Measurements from ENCODE around the gene RAD51.

The RAD51 gene

GRCh38 chr15:40769274-40770146 is 74.5 kb downstream of the RAD51 start, which contains the start of gene C15orf62:
Gene C15orf62, plus strand, starts transcription at chr15:40769980. Its CDS starts 516 bp downstream, at chr15:40770496.
- H3K9me3 Mint-ChIP-seq = no peaks in the 10 kb centered on the region
- intact Hi-C loops (cut with micrococcal nuclease) = loop anchor here (5.0 to 10.0 kb wide), 2 partner anchors 38 to 205 kb away; partner anchors contain the start of genes CCDC32, DNAJC17, RPUSD2 and ZFYVE19
- H3K4me1 Mint-ChIP-seq (ENCODE audit: low read depth) = peaks cover 52% of the 10 kb centered on the region
- peak within 1 kb of the TSS; percentile 82 for H3K27ac Mint-ChIP-seq
- peak within 1 kb of the TSS; percentile 43 for H3K4me3 Mint-ChIP-seq
- H3K36me3 Mint-ChIP-seq (ENCODE audit: low read depth) = peaks cover 80% of the 10 kb centered on the region
- peaks cover 3% of the 10 kb centered on the region for H3K27me3 Mint-ChIP-seq

GRCh38 chr15:40770147-40770721 is 75.3 kb downstream of the RAD51 start:
- Mint-ChIP-seq H3K4me1 (ENCODE audit: low read depth) (peaks cover 45% of the 10 kb centered on the region), H3K4me3 (no peak overlapping the region), H3K36me3 (ENCODE audit: low read depth) (peaks cover 87% of the 10 kb centered on the region), H3K9me3 (no peaks in the 10 kb centered on the region), H3K27ac (peak overlapping the region; percentile 82), H3K27me3 (peaks cover 3% of the 10 kb centered on the region)
- intact Hi-C loops (cut with micrococcal nuclease) = no loop called here

- no peak overlapping the region for H3K4me3 Mint-ChIP-seq
- peaks cover 97% of the 10 kb centered on the region for H3K36me3 Mint-ChIP-seq (ENCODE audit: low read depth)
- peaks cover 37% of the 10 kb centered on the region for H3K4me1 Mint-ChIP-seq (ENCODE audit: low read depth)
- no peak overlapping the region for H3K27ac Mint-ChIP-seq
- no peaks in the 10 kb centered on the region for H3K9me3 Mint-ChIP-seq
- peaks cover 3% of the 10 kb centered on the region for H3K27me3 Mint-ChIP-seq
- intact Hi-C loops (cut with micrococcal nuclease) = no loop called here
These were observed 76.3 kb downstream of the RAD51 start for GRCh38 chr15:40771242-40771641.

- Mint-ChIP-seq H3K4me3 (no peak overlapping the region), H3K36me3 (ENCODE audit: low read depth) (peaks cover 97% of the 10 kb centered on the region), H3K27me3 (peaks cover 3% of the 10 kb centered on the region), H3K4me1 (ENCODE audit: low read depth) (peaks cover 45% of the 10 kb centered on the region), H3K27ac (no peak overlapping the region), H3K9me3 (no peaks in the 10 kb centered on the region)
- intact Hi-C loops (cut with micrococcal nuclease) = no loop called here
These were observed 77.0 kb downstream of the RAD51 start for GRCh38 chr15:40772014-40772413.

GRCh38 chr15:40773496-40773895 is 78.5 kb downstream of the RAD51 start:
- Mint-ChIP-seq H3K27ac (peak overlapping the region; percentile 18), H3K4me1 (ENCODE audit: low read depth) (peaks cover 43% of the 10 kb centered on the region), H3K27me3 (peaks cover 3% of the 10 kb centered on the region), H3K9me3 (no peaks in the 10 kb centered on the region), H3K4me3 (no peak overlapping the region), H3K36me3 (ENCODE audit: low read depth) (peaks cover 97% of the 10 kb centered on the region)
- intact Hi-C loops (cut with micrococcal nuclease) = no loop called here

GRCh38 chr15:40773902-40774301 is 78.9 kb downstream of the RAD51 start:
- Mint-ChIP-seq H3K4me3 (no peak overlapping the region), H3K36me3 (ENCODE audit: low read depth) (peaks cover 95% of the 10 kb centered on the region), H3K27ac (peak overlapping the region; percentile 18), H3K9me3 (no peaks in the 10 kb centered on the region), H3K27me3 (peaks cover 3% of the 10 kb centered on the region), H3K4me1 (ENCODE audit: low read depth) (peaks cover 39% of the 10 kb centered on the region)
- intact Hi-C loops (cut with micrococcal nuclease) = no loop called here

GRCh38 chr15:40775007-40775406 is 80.0 kb downstream of the RAD51 start:
- Mint-ChIP-seq H3K27ac (no peak overlapping the region), H3K9me3 (no peaks in the 10 kb centered on the region), H3K4me3 (no peak overlapping the region), H3K36me3 (ENCODE audit: low read depth) (peaks cover 99% of the 10 kb centered on the region), H3K27me3 (no peaks in the 10 kb centered on the region), H3K4me1 (ENCODE audit: low read depth) (peaks cover 28% of the 10 kb centered on the region)
- intact Hi-C loops (cut with micrococcal nuclease) = no loop called here

GRCh38 chr15:40775740-40776536 is 81.0 kb downstream of the RAD51 start:
- Mint-ChIP-seq H3K4me1 (ENCODE audit: low read depth) (peaks cover 18% of the 10 kb centered on the region), H3K27ac (peak overlapping the region; percentile 84), H3K27me3 (no peaks in the 10 kb centered on the region), H3K4me3 (no peak overlapping the region), H3K9me3 (no peaks in the 10 kb centered on the region), H3K36me3 (ENCODE audit: low read depth) (peaks cover 94% of the 10 kb centered on the region)
- intact Hi-C loops (cut with micrococcal nuclease) = no loop called here

GRCh38 chr15:40776537-40777141 is 81.7 kb downstream of the RAD51 start:
- Mint-ChIP-seq H3K9me3 (no peaks in the 10 kb centered on the region), H3K36me3 (ENCODE audit: low read depth) (peaks cover 87% of the 10 kb centered on the region), H3K27ac (peak overlapping the region; percentile 84), H3K4me3 (peak overlapping the region; percentile 0), H3K4me1 (ENCODE audit: low read depth) (peaks cover 16% of the 10 kb centered on the region), H3K27me3 (no peaks in the 10 kb centered on the region)
- intact Hi-C loops (cut with micrococcal nuclease) = no loop called here
